Epithelial cell of esophagus (primary cell): Measurements from ENCODE around the gene CYP4F3.
"Not testable (repeated sequence)": the region's sequence is repeated elsewhere in the genome, so short reads cannot be mapped to it uniquely, and the experiment has no call there.

Experiments
- DNase-seq: peaks from one replicate; pipeline ENCODE4 v3.0.0; 2010; ENCODE audit warnings: low read depth
- H3K4me3 ChIP-seq: 2 replicates; pipeline ENCODE4 v1.5.1; 2011; ENCODE audit warnings: mild to moderate bottlenecking, low read length, control low read depth
- TF ChIP-seq, protein P1 (sequence below): IDR thresholded peaks from 2 replicates; pipeline ENCODE4 v1.5.1; 2011; ENCODE audit warnings: low read depth, mild to moderate bottlenecking, low read length, control low read depth, inconsistent platforms; ENCODE audit not compliant: insufficient read depth; ENCODE audit errors: missing control alignments

The CYP4F3 gene

DNA sequence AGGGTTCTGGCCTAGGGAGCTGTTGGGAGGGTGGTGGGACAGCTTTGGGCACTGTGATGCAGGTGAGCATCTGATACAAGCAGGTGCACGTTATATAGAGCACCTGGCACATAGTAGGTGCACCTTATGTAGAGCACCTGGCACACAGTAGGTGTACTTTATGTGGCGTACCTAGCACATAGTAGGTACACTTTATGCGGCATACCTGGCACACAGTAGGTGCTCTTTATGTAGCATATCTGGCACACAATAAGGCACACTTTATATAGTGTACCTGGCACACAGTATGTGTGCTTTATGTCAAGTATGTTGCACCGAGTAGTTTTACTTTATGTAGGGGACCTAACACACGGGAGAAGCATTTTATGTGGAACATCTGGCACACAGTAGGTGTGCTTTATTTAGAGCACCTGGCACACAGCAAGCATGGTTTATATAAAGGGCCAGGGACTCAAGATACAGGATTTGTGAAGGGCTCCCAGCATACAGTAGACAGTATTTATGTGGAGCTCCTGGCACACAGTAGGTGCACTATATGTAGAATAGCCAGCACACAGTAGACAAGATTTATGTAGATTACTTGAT lies 30.6 kb downstream of the CYP4F3 start:
- no peak overlapping the region for H3K4me3 ChIP-seq
- TF ChIP-seq, protein P1, sequence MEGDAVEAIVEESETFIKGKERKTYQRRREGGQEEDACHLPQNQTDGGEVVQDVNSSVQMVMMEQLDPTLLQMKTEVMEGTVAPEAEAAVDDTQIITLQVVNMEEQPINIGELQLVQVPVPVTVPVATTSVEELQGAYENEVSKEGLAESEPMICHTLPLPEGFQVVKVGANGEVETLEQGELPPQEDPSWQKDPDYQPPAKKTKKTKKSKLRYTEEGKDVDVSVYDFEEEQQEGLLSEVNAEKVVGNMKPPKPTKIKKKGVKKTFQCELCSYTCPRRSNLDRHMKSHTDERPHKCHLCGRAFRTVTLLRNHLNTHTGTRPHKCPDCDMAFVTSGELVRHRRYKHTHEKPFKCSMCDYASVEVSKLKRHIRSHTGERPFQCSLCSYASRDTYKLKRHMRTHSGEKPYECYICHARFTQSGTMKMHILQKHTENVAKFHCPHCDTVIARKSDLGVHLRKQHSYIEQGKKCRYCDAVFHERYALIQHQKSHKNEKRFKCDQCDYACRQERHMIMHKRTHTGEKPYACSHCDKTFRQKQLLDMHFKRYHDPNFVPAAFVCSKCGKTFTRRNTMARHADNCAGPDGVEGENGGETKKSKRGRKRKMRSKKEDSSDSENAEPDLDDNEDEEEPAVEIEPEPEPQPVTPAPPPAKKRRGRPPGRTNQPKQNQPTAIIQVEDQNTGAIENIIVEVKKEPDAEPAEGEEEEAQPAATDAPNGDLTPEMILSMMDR = no peak
- no peak for DNase-seq

DNA sequence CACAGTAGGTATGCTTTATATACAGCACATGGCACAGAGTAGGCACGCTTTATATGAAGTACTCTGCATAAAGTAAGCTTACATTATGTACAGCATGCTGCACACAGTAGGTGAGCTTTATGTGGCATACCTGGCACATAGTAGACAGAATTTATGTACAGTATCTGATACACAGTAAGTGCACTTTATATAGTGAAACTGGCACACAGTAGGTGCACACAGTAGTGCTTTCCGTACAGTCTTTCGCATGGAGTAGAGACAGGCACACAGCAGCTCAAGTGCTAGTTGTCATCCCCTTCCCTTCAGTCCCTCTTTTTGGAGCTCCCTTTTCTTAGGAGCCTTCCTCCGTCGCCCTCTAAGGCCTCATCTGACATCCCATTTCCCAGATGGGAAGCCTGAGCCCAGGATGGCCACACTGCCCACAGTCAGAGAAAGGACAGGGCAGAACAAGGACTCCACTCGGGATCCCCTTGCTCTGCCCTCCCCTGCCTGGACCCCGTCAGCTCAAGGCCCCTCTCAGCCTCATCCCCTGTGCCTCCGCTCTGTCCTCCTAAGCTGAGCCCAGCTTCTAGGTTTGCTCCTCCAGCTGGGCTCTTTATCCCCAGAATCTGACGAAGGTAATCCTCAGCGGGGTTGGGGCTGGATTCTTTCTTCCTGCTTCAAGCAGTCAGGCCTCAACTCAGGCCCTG lies 31.3 kb downstream of the CYP4F3 start:
- TF ChIP-seq, protein P1 = no peak
- DNase-seq = no peak
- H3K4me3 ChIP-seq = no peak overlapping the region

- peak; percentile 39 for DNase-seq
These were observed 32.0 kb downstream of the CYP4F3 start, which contains the start of gene CYP4F12 for GRCh38 chr19:15672580-15673175. Gene CYP4F12, plus strand, starts transcription at chr19:15673087. Its CDS starts 443 bp downstream, at chr19:15673530.

DNA sequence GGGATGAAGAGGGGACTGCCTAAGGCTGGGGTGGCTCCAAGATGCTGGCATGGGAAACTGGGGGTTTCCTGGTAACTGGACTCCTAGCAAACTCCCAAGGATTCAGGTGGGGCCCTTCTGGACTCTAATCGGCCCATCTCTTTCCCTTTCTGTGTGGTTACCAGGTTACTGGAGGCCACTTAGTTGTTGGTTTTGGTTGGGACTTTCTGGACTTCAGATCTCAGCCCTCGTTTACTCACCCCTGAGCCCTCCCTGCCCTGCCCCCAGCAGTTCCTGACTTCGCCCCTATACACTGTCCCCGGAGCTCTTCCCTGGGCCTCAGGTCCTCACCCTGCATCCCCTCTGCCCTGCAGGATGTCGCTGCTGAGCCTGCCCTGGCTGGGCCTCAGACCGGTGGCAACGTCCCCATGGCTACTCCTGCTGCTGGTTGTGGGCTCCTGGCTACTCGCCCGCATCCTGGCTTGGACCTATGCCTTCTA lies 32.5 kb downstream of the CYP4F3 start:
- TF ChIP-seq, protein P1 = no peak
- peak overlapping the region; percentile 1 for H3K4me3 ChIP-seq
- no peak for DNase-seq

More at GRCh38 chr19:15672580-15673175, 32.0 kb downstream of the CYP4F3 start, which contains the start of gene CYP4F12:
- TF ChIP-seq, protein P1 = no peak
- peak within 1 kb of the TSS; percentile 1 for H3K4me3 ChIP-seq

- no peak for DNase-seq
- TF ChIP-seq, protein P1 = no peak
These were observed 34.9 kb downstream of the CYP4F3 start for GRCh38 chr19:15675560-15675959.

DNA sequence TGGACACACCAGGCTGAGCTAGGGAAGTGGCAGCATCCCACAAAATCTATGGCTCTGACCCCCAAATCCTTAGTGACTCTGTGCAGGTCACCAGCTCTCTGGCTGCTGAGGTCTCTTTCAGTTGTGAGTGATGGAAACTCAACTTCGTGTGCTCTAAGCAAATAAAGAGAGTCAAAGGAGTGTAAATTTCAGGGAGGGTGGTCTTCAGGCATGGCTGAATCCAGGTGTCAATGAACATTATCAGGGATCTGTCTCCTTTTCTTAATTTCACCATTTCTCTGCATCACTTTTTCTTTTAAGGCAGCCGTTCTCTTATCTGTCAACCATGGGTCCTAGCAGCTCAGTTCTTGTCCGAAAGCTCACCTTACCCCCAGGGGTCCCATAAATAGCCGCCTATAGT lies 38.4 kb downstream of the CYP4F3 start:
- DNase-seq = no peak
- TF ChIP-seq, protein P1 = no peak
- no peak overlapping the region for H3K4me3 ChIP-seq

More at GRCh38 chr19:15675560-15675959, 34.9 kb downstream of the CYP4F3 start:
- H3K4me3 ChIP-seq = no peak overlapping the region

- DNase-seq, H3K4me3 ChIP-seq: not testable (repeated sequence)
These were observed 39.2 kb downstream of the CYP4F3 start for GRCh38 chr19:15679865-15680264.
